Hepatocyte (in vitro differentiated cells): Measurements from ENCODE around the gene RIN3. TPM values are rescaled to one million over a fixed set of nuclear protein-coding genes. Genes with fewer than 3 reads are reported as not detected.

Source experiments
- DNase-seq: peaks from one replicate; pipeline ENCODE4 v3.0.0-alpha.2; 2016; ENCODE audit warnings: low spot score
- H2AFZ ChIP-seq: fragments of 200-600 bp; sonication (generic); 2 replicates; pipeline ENCODE4 v1.6.0; 2016; ENCODE audit warnings: antibody characterized with exemption, mild to moderate bottlenecking
- H3K27ac ChIP-seq: fragments of 200-600 bp; sonication (generic); 2 replicates; pipeline ENCODE4 v1.5.1; 2016; ENCODE audit warnings: mild to moderate bottlenecking
- H3K27me3 ChIP-seq: fragments of 200-600 bp; sonication (generic); 2 replicates; pipeline ENCODE4 v1.6.1; 2016
- H3K36me3 ChIP-seq: fragments of 200-600 bp; sonication (generic); replicated peaks from 2 replicates; pipeline ENCODE4 v1.5.1; 2016; ENCODE audit warnings: low read depth; ENCODE audit not compliant: insufficient read depth
- H3K4me1 ChIP-seq: fragments of 200-600 bp; sonication (generic); 2 replicates; pipeline ENCODE4 v1.5.1; 2016; ENCODE audit warnings: mild to moderate bottlenecking, moderate library complexity; ENCODE audit not compliant: insufficient read depth
- H3K4me2 ChIP-seq: fragments of 200-600 bp; sonication (generic); 2 replicates; pipeline ENCODE4 v1.6.0; 2016
- H3K4me3 ChIP-seq: fragments of 200-600 bp; sonication (generic); 2 replicates; pipeline ENCODE4 v1.5.1; 2016; ENCODE audit warnings: mild to moderate bottlenecking
- H3K79me2 ChIP-seq: fragments of 200-600 bp; sonication (generic); 2 replicates; pipeline ENCODE4 v1.6.0; 2017; ENCODE audit warnings: mild to moderate bottlenecking
- H3K9me2 ChIP-seq: fragments of 200-600 bp; sonication (generic); replicated peaks from 2 replicates; pipeline ENCODE4 v1.6.0; 2017; ENCODE audit warnings: mild to moderate bottlenecking; ENCODE audit not compliant: insufficient read depth
- H3K9me3 ChIP-seq: fragments of 200-600 bp; sonication (generic); 2 replicates; pipeline ENCODE4 v1.5.1; 2016; ENCODE audit warnings: low read depth, mild to moderate bottlenecking
- H4K20me1 ChIP-seq: fragments of 200-600 bp; sonication (generic); 2 replicates; pipeline ENCODE4 v1.6.0; 2016; ENCODE audit warnings: mild to moderate bottlenecking; ENCODE audit not compliant: insufficient read depth, poor library complexity, severe bottlenecking
- CTCF ChIP-seq: fragments of 200-600 bp; sonication (generic); IDR thresholded peaks from 2 replicates; pipeline ENCODE4 v1.5.1; 2016; ENCODE audit warnings: antibody characterized with exemption, mild to moderate bottlenecking; ENCODE audit not compliant: poor library complexity
- EZH2 ChIP-seq: fragments of 200-600 bp; sonication (generic); IDR thresholded peaks from 2 replicates; pipeline ENCODE4 v1.6.1; 2016; ENCODE audit warnings: antibody characterized with exemption, mild to moderate bottlenecking, borderline replicate concordance
- EZH2phosphoT487 ChIP-seq: fragments of 200-600 bp; sonication (generic); IDR thresholded peaks from one replicate; pipeline ENCODE4 v1.6.1; 2018; ENCODE audit warnings: antibody characterized with exemption, mild to moderate bottlenecking, low read depth, moderate library complexity; ENCODE audit not compliant: unreplicated experiment, severe bottlenecking
- WGBS: methylation state at CpG from one replicate; pipeline ENCODE4 v1.1.6; 2016; ENCODE audit warnings: low lambda C conversion rate; ENCODE audit errors: missing lambda C conversion rate; 5-methylcytosine and 5-hydroxymethylcytosine counted together
- polyA plus RNA-seq: library from polyadenylated mRNA; unstranded; fragments of >200 nt; fragmentation: Nextera tagmentation; extraction: Ambion mirVana; gene quantifications from 2 replicates; pipeline ENCODE4 v1.2.1, GENCODE V29; 2016
- total RNA-seq: library from RNA; depleted of rRNA; stranded (reverse); fragments of >200 nt; gene quantifications from 2 replicates; pipeline ENCODE4 v1.2.3, GENCODE V29; 2014

RIN3 gene
- total and polyA plus RNA-seq, 2 experiments from 2014 or later: 4.2 to 11.8 TPM

- Histone ChIP-seq H3K4me3 (no peak overlapping the region), H3K9me3 (no peaks in the 10 kb centered on the region), H4K20me1 (no peaks in the 10 kb centered on the region), H3K9me2 (no peaks in the 10 kb centered on the region), H2AFZ (no peak overlapping the region), H3K4me1 (no peaks in the 10 kb centered on the region), H3K79me2 (no peaks in the 10 kb centered on the region), H3K27me3 (no peaks in the 10 kb centered on the region), H3K36me3 (no peaks in the 10 kb centered on the region), H3K4me2 (no peak overlapping the region), H3K27ac (no peak overlapping the region)
- DNase-seq: no peak
- TF ChIP-seq EZH2phosphoT487: no peak
- TF ChIP-seq CTCF: no peak
- TF ChIP-seq EZH2: no peak
- 87% methylated on average over 4 of the region's 4 CpGs for WGBS
Observed at GRCh38 chr14:92597906-92598905, 84.6 kb downstream of the RIN3 start.

GRCh38 chr14:92599811-92600210, 86.2 kb downstream of the RIN3 start:
- H3K36me3 ChIP-seq: no peaks in the 10 kb centered on the region
- no peaks in the 10 kb centered on the region for H3K27me3 ChIP-seq
- no peak for DNase-seq
- no peak overlapping the region for H3K4me2 ChIP-seq
- WGBS: 93% methylated on average over 3 of the region's 3 CpGs
- no peaks in the 10 kb centered on the region for H3K4me1 ChIP-seq
- no peak overlapping the region for H3K27ac ChIP-seq
- no peak for TF ChIP-seq EZH2phosphoT487
- TF ChIP-seq CTCF: no peak
- TF ChIP-seq EZH2: no peak
- H3K9me2 ChIP-seq: no peaks in the 10 kb centered on the region
- no peak overlapping the region for H3K4me3 ChIP-seq
- no peaks in the 10 kb centered on the region for H3K9me3 ChIP-seq
- H3K79me2 ChIP-seq: no peaks in the 10 kb centered on the region
- no peak overlapping the region for H2AFZ ChIP-seq
- no peaks in the 10 kb centered on the region for H4K20me1 ChIP-seq

- H4K20me1 ChIP-seq: no peaks in the 10 kb centered on the region
- H3K27ac ChIP-seq: no peak overlapping the region
- no peak for DNase-seq
- H3K4me2 ChIP-seq: no peak overlapping the region
- no peak for TF ChIP-seq EZH2phosphoT487
- no peak for TF ChIP-seq EZH2
- TF ChIP-seq CTCF: no peak
- H3K27me3 ChIP-seq: no peaks in the 10 kb centered on the region
- H3K4me3 ChIP-seq: no peak overlapping the region
- H3K79me2 ChIP-seq: no peaks in the 10 kb centered on the region
- WGBS: 85% methylated on average over 15 of the region's 15 CpGs
- no peaks in the 10 kb centered on the region for H3K9me2 ChIP-seq
- no peaks in the 10 kb centered on the region for H3K4me1 ChIP-seq
- H3K36me3 ChIP-seq: no peaks in the 10 kb centered on the region
- H3K9me3 ChIP-seq: no peaks in the 10 kb centered on the region
- no peak overlapping the region for H2AFZ ChIP-seq
Observed at GRCh38 chr14:92600318-92601053, 86.9 kb downstream of the RIN3 start.
